GM13977 (cell line): ENCODE data around the gene TEX14.
A peak's percentile ranks its signal among the peaks of the same experiment; 100 is the strongest.

Experiments used
- DNase-seq: peaks from one replicate; pipeline ENCODE4 v3.0.0; 2012; ENCODE audit warnings: low spot score
- in situ Hi-C: fragments of 300-500 bp; cut with MboI; formaldehyde crosslinking; loops from one replicate; pipeline ENCODE4 v1.12.0; 2022; ENCODE audit warnings: low sequenced_read_pairs, low pct_unique_long_range_greater_than_20kb, mixed read lengths, inconsistent platforms; ENCODE audit not compliant: unreplicated experiment
- TF ChIP-seq, protein P1 (sequence below): IDR thresholded peaks from 2 replicates; pipeline ENCODE4 v1.5.1; 2012; ENCODE audit warnings: mild to moderate bottlenecking, control low read depth; ENCODE audit not compliant: insufficient read depth; ENCODE audit errors: extremely low read depth, missing control alignments

TEX14 gene

DNA sequence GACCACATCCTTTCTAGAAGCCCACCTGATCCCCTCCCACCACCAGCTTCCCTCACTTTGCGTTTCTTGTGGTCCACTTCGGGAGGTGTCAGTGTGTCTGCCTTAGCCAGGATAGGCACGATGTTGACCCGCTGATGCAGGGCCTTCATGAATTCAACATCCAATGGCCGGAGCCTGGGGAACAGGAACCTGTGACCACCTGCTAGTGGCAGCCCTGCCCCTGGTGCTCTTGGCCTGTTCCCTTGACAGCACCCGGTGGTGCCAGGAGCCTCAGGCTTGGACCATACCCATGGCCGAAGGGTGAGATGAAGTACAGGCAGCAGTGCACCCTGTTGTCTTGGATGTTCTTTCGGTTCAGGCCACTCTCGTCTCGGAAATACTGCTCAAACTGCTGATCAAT lies 170.2 kb downstream of the TEX14 start:
- no peak for DNase-seq
- in situ Hi-C loops, result loop anchor here (10.0 kb wide), 1 partner anchor 483 kb away; no protein-coding TSS in a partner anchor
- TF ChIP-seq, protein P1, sequence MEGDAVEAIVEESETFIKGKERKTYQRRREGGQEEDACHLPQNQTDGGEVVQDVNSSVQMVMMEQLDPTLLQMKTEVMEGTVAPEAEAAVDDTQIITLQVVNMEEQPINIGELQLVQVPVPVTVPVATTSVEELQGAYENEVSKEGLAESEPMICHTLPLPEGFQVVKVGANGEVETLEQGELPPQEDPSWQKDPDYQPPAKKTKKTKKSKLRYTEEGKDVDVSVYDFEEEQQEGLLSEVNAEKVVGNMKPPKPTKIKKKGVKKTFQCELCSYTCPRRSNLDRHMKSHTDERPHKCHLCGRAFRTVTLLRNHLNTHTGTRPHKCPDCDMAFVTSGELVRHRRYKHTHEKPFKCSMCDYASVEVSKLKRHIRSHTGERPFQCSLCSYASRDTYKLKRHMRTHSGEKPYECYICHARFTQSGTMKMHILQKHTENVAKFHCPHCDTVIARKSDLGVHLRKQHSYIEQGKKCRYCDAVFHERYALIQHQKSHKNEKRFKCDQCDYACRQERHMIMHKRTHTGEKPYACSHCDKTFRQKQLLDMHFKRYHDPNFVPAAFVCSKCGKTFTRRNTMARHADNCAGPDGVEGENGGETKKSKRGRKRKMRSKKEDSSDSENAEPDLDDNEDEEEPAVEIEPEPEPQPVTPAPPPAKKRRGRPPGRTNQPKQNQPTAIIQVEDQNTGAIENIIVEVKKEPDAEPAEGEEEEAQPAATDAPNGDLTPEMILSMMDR, result no peak

DNA sequence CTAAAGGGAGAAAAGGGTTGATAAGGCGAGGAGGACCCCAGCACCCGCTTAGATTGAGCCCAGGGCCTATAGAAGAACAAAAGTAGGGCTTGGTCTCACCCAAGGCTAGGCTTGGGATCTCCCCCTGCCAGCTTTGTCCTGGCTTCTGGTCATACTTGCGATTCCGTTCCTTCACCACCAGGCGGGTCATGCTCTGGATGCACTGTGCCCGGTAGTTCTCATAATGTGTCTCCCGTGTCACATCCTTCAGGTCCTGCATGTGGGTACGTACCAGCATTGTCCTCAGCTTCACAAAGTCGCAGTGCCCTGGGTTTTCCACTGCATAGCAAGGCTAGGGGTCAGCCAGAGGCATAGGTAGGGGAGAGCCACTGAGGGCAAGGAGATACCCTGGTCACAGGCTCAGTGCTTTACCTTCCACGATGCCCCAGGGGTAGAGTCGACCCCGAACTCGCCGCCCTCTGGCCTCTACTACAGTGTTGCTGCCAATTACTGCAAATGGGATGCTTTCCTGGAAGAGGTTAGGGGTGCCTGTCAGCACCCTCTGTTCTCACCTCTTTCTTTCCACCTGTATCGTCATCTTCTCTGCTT lies 170.9 kb downstream of the TEX14 start:
- TF ChIP-seq, protein P1, result peak; percentile 18
- in situ Hi-C loops, result loop anchor here (10.0 kb wide), 1 partner anchor 484 kb away; no protein-coding TSS in a partner anchor
- DNase-seq, result no peak

DNA sequence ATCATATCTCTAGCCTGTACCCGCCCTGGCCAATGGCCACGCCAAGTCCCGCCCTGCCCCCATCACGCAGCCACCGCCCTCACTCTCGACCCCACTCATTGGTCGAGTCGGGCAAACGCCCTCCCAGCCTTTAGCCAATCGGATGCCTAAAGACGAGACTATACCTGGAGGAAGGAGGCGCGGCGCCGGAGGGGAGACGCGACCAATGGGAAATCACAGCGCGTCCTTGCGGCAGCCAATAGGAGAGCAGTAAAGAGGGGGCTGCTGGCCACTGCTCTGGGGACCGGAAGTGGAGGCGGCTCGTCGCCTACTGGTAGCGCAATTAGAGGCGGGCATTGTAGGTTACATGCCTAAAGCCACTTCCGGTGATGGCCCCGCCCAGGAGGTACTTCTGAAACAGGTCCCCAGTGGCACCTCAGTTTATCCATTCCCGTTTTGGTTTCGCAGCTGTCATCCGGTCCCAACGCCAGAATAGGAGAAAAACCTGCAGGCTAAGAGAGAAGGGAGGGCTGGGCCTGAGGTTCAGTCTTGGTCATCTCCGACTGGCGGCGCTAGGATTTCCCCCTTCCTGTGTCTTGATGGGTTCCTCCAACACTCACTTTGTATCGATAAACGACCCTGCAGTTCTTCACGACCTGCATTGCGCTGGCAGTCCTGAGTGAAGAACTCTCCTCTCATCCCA lies 173.8 kb downstream of the TEX14 start:
- peak; percentile 96 for DNase-seq
- TF ChIP-seq, protein P1, result no peak
- in situ Hi-C loops, result no loop called here

DNA sequence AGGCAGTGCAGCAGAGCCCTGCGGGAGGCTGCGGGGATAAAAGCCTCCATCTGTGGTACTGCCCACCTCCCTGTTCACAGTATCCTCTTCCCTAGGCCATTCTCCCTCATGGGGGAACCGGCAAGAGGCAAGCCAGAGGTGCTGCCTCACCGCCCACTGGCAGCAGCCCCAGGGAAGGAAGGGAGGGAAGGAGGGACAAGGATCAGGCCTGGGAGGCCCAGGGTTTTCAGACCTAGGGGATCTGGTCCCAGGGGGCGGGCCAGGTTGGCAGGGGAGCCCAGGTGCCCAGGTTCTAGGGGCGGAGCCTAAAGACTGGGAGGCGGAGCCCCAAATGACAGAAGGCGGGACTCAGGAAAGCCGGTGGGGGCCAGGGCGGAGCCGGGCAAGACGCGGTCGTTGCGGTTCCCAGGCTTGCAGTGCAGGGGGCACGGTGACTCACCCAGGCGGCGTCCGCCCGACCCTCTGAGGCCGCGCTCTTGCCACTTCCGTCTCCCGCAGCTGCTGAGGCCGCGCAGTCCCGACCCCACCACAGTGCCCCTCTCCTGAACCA lies 174.4 kb downstream of the TEX14 start:
- TF ChIP-seq, protein P1, result no peak

DNA sequence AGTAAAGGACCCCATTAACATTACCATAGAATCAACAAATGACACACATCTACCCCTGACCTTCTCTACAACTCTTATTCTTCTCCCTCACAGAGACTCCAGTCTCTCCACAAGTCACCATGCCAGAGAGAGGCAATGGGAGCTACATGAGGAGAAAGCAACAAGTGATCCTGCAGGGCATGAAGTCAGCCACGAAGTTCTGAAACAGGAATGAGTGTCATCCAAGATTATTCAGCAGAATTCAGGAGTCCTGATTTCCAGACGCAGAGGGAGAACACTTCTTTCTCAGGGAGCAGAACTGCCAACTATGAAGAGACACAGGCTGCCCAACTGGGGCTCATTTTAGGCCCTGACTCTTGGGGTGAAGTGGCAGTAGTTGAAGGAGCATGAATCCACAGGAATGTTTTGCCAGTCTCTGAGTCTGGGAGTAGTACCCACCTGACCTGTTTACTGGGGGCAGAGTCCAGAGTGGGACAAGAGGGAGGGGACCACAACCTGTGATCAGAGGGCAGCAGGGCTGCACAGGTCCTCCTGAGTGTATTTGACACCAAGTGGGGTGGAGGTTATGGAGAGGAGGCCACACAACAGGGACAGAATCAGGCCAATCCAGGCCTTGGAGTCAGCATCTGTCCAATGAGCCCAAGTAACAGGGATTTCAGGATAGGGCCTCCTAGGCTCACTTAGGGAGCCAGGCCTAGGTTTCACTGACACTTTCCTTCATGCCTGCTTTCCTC lies 175.0 kb downstream of the TEX14 start:
- TF ChIP-seq, protein P1, result no peak
- in situ Hi-C loops, result no loop called here
- no peak for DNase-seq

More for the DNA sequence above, 174.4 kb downstream of the TEX14 start:
- DNase-seq, result no peak
- in situ Hi-C loops, result no loop called here

DNA sequence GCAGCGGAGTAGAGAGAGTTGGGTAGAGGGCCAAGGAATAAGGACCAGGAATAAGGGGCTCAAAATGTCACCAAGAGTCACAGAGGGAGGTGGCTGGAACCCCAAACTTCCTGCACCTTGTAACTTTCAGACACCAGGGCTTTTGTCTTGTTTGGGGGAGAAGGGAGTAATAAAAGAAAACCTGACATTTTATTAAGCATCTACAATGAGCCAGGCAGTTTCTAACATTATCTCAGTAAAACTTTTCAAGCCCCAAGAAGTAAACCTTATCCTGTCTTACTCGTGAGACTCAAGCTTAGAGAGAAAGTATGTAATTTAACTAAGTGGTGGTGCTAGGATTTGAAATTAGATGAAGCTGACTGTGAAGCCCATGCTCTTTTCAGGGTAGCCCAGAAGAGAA lies 176.6 kb downstream of the TEX14 start:
- TF ChIP-seq, protein P1, result no peak
- no peak for DNase-seq
- in situ Hi-C loops, result no loop called here
